GM12878 (cell line): ENCODE results near the gene CDH4. TPM values are rescaled to one million over a fixed set of nuclear protein-coding genes. Genes with fewer than 3 reads are reported as not detected.

ENCODE experiments used
- ATAC-seq: fragments of 200-7000 bp; cut with Tn5 transposase; 3 replicates; pipeline ENCODE4 v1.9.1; 2020; ENCODE audit warnings: mild to moderate bottlenecking, moderate library complexity
- BruUV-seq: library from RNA; stranded (reverse); fragments of 400-500 nt; replicated peaks from 2 replicates; lab custom pipeline; 2021; lab: Mats Ljungman, UMichigan
- CTCF ChIA-PET: fragments of 300-600 bp; sonication (Branson Sonifier 250); formaldehyde crosslinking; extraction: SDS; loops from one replicate; lab custom pipeline; 2021; ENCODE audit warnings: inconsistent platforms; lab: Yijun Ruan, JAX
- POLR2A ChIA-PET: fragments of 350-600 bp; formaldehyde crosslinking; extraction: SDS; loops from one replicate; lab custom pipeline; 2021; ENCODE audit warnings: inconsistent platforms; lab: Charles Lee
- RAD21 ChIA-PET: fragments of 300-600 bp; sonication (Branson Sonifier 250); formaldehyde crosslinking; loops from one replicate; lab custom pipeline; 2023; ENCODE audit warnings: antibody characterized with exemption; ENCODE audit not compliant: unreplicated experiment; lab: Charles Lee
- SMC1A ChIA-PET: fragments of 300-600 bp; sonication (Branson Sonifier 250); formaldehyde crosslinking; loops from one replicate; lab custom pipeline; 2023; ENCODE audit not compliant: unreplicated experiment, uncharacterized antibody; lab: Charles Lee
- DNase-seq: peaks from one replicate; pipeline ENCODE4 v3.0.0-alpha.2; 2011; ENCODE audit warnings: low read depth, low spot score
- FAIRE-seq: peaks from 3 replicates; lab custom pipeline; 2011; peaks lifted over from hg19 to GRCh38; lab: Jason Lieb, UNC
- H2AFZ ChIP-seq: 2 replicates; pipeline ENCODE4 v1.6.0; 2011; ENCODE audit warnings: low read depth, low read length, control low read depth; ENCODE audit not compliant: control insufficient read depth
- H3K27ac ChIP-seq: 2 replicates; pipeline ENCODE4 v1.5.1; 2011; ENCODE audit warnings: control low read depth; ENCODE audit not compliant: control insufficient read depth, insufficient read depth
- H3K27me3 ChIP-seq, 2 experiments: replicated peaks in 1 of 2; 2 replicates each; pipeline versions ENCODE4 v1.6.0 to v1.6.1; 2011; ENCODE audit warnings: low read length in 1 of 2; ENCODE audit not compliant: control insufficient read depth in 2 of 2, insufficient read depth in 2 of 2
- H3K36me3 ChIP-seq, 2 experiments: 2 replicates each; pipeline ENCODE4 v1.5.1; 2011; ENCODE audit warnings: low read length in 1 of 2; ENCODE audit not compliant: control insufficient read depth in 2 of 2, insufficient read depth in 2 of 2
- H3K4me1 ChIP-seq: 2 replicates; pipeline ENCODE4 v1.6.1; 2011; ENCODE audit warnings: mild to moderate bottlenecking, low read length, moderate library complexity, mixed read lengths; ENCODE audit not compliant: control insufficient read depth, insufficient read depth
- H3K4me2 ChIP-seq: 2 replicates; pipeline ENCODE4 v1.6.0; 2011; ENCODE audit warnings: control low read depth; ENCODE audit not compliant: control insufficient read depth, insufficient read depth
- H3K4me3 ChIP-seq: fragments of 200-600 bp; sonication (generic); 2 replicates; pipeline ENCODE4 v1.5.1; 2016
- H3K79me2 ChIP-seq: 2 replicates; pipeline ENCODE4 v1.6.0; 2011; ENCODE audit warnings: low read length; ENCODE audit not compliant: control insufficient read depth, insufficient read depth
- H3K9ac ChIP-seq: 2 replicates; pipeline ENCODE4 v1.8.0; 2011; ENCODE audit warnings: low read length, control low read depth, mixed read lengths; ENCODE audit not compliant: control insufficient read depth, insufficient read depth
- H3K9me3 ChIP-seq: replicated peaks from 3 replicates; pipeline ENCODE4 v1.5.1; 2011; ENCODE audit warnings: mild to moderate bottlenecking, low read length; ENCODE audit not compliant: control insufficient read depth, insufficient read depth
- H4K20me1 ChIP-seq: 2 replicates; pipeline ENCODE4 v1.6.0; 2011; ENCODE audit not compliant: control insufficient read depth, insufficient read depth
- BHLHE40 ChIP-seq, 2 experiments: fragments of 450-650 bp in 1 of 2; IDR thresholded peaks; 2 replicates each; pipeline ENCODE4 v1.6.1; 2011 to 2017; ENCODE audit warnings: low read depth in 2 of 2, borderline replicate concordance in 1 of 2, improper control_type of control experiment in 1 of 2, low read length in 1 of 2, mild to moderate bottlenecking in 1 of 2
- ESRRA ChIP-seq: IDR thresholded peaks from 2 replicates; pipeline ENCODE4 v1.6.1; 2012; ENCODE audit warnings: mild to moderate bottlenecking, low read length, improper control_type of control experiment
- GABPA ChIP-seq: IDR thresholded peaks from 2 replicates; pipeline ENCODE4 v1.6.1; 2014; ENCODE audit warnings: antibody characterized with exemption, low read depth, mild to moderate bottlenecking, inconsistent platforms
- HDGF ChIP-seq: fragments of 450-650 bp; IDR thresholded peaks from 2 replicates; pipeline ENCODE4 v1.6.1; 2016; ENCODE audit warnings: antibody characterized with exemption
- MTA3 ChIP-seq: IDR thresholded peaks from 2 replicates; pipeline ENCODE4 v1.6.1; 2012; ENCODE audit warnings: low read length, inconsistent platforms, borderline replicate concordance
- MYB ChIP-seq: fragments of 150-350 bp; IDR thresholded peaks from 2 replicates; pipeline ENCODE4 v1.6.1; 2014; ENCODE audit warnings: mild to moderate bottlenecking, low read depth, low read length, borderline replicate concordance
- SIX5 ChIP-seq: IDR thresholded peaks from 2 replicates; pipeline ENCODE4 v1.6.1; 2011; ENCODE audit warnings: mild to moderate bottlenecking, low read depth, low read length, moderate library complexity; ENCODE audit not compliant: severe bottlenecking
- SMAD1 ChIP-seq: fragments of 450-650 bp; IDR thresholded peaks from 2 replicates; pipeline ENCODE4 v1.6.1; 2018; ENCODE audit warnings: mild to moderate bottlenecking, low read depth; ENCODE audit not compliant: partially characterized antibody
- TCF7 ChIP-seq: IDR thresholded peaks from 2 replicates; pipeline ENCODE4 v1.6.1; 2014; ENCODE audit warnings: antibody characterized with exemption, borderline replicate concordance
- YY1 ChIP-seq: IDR thresholded peaks from 2 replicates; pipeline ENCODE4 v1.6.1; 2011; ENCODE audit warnings: low read depth, mild to moderate bottlenecking, low read length
- WGBS: methylation state at CpG from one replicate; pipeline ENCODE4 v1.1.6; 2016; ENCODE audit warnings: low lambda C conversion rate; ENCODE audit not compliant: insufficient replicate concordance, insufficient coverage; ENCODE audit errors: missing lambda C conversion rate; 5-methylcytosine and 5-hydroxymethylcytosine counted together
- in situ Hi-C: fragments of 300-500 bp; cut with MboI; formaldehyde crosslinking; loops from 9 replicates; pipeline ENCODE4 v1.14.3; 2018; ENCODE audit warnings: mixed read lengths
- intact Hi-C: fragments of 100-400 bp; cut with micrococcal nuclease; formaldehyde crosslinking; loops from one replicate; pipeline ENCODE4 v1.14.2; 2022; ENCODE audit not compliant: unreplicated experiment
- polyA plus RNA-seq, 11 experiments: library from polyadenylated mRNA; depleted of rRNA in 4 of 11; unstranded in 6 of 11; stranded (reverse) in 5 of 11; fragments of >200 nt; fragmentation: Nextera tagmentation in 4 of 11; fragmentation: Illumina TruSeq in 1 of 11; extraction: Ambion mirVana in 4 of 11; extraction: Trizol in 1 of 11; gene quantifications; 1 replicate in 1 of 11; 2 replicates in 10 of 11; pipeline versions ENCODE4 v1.2.1 to v1.2.3, GENCODE V29; 2011 to 2016; ENCODE audit warnings: inconsistent platforms in 2 of 11, missing spikeins in 2 of 11, low read depth in 1 of 11
- total RNA-seq, 4 experiments: library from RNA; depleted of rRNA in 3 of 4; stranded (reverse); fragments of >200 nt in 3 of 4; fragmentation: Illumina TruSeq in 1 of 4; extraction: Trizol in 1 of 4; gene quantifications; 2 replicates each; pipeline versions ENCODE4 v1.2.1 to v1.2.3, GENCODE V29; 2013 to 2021
- TF ChIP-seq, protein P1 (sequence below): fragments of 450-650 bp; IDR thresholded peaks from 2 replicates; pipeline ENCODE4 v1.6.1; 2018; ENCODE audit warnings: mild to moderate bottlenecking, low read depth, moderate library complexity; ENCODE audit not compliant: partially characterized antibody
- TF ChIP-seq, protein P2 (sequence below): fragments of 450-650 bp; IDR thresholded peaks from 2 replicates; pipeline ENCODE4 v1.6.1; 2018; ENCODE audit warnings: borderline replicate concordance, mild to moderate bottlenecking; ENCODE audit not compliant: partially characterized antibody
- TF ChIP-seq, protein P3 (sequence below): IDR thresholded peaks from 2 replicates; pipeline ENCODE4 v1.6.1; 2012; ENCODE audit warnings: low read depth, low read length, improper control_type of control experiment
- TF ChIP-seq, protein P4 (sequence below): IDR thresholded peaks from 2 replicates; pipeline ENCODE4 v1.6.1; 2012; ENCODE audit warnings: mild to moderate bottlenecking, low read depth, low read length

Gene CDH4
- total and polyA plus RNA-seq, 10 of the 15 experiments (the other 5 are each of a cell fraction or from before 2014, with no cell fraction given): not detected

DNA sequence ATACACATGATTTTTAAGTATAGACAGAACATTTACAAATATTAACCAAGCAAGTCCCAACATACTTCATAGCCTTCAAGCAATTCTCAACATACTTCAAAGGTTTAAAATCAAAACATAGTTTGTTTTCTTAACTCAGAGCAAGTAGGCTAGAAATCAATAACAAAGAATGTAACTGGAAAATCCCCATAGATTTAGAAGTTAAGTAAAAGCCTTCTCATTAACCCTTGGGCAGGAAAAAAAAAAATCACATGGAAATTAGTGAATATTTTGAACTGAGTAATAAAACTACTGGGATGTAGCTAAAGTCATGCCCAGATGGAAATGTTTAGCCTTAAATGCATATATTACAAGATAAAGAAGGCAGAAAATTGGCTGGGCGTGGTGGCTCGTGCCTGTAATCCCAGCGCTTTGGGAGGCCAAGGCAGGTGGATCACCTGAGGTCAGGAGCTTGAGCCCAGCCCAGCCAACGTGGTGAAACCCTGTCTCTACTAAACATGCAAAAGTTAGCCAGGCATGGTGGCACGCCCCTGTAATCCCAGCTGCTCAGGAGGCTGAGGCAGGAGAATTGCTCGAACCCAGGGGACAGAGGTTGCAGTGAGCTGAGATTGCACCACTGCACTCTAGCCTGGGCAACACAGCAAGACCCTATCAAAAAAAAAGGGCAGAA lies 497.5 kb downstream of the CDH4 start:
- no TSS peak for BruUV-seq
- SMC1A ChIA-PET: no interaction called here
- Histone ChIP-seq H3K4me1 (no peaks in the 10 kb centered on the region), H3K4me3 (no peak overlapping the region), H3K9ac (no peak overlapping the region), H3K4me2 (no peak overlapping the region), H3K79me2 (no peaks in the 10 kb centered on the region), H3K36me3 (no peaks in the 10 kb centered on the region), H2AFZ (no peak overlapping the region), H3K9me3 (no peaks in the 10 kb centered on the region; the same call in 2 of the 3 replicates), H3K27me3 (no peaks in the 10 kb centered on the region), H3K27ac (no peak overlapping the region), H4K20me1 (no peaks in the 10 kb centered on the region)
- WGBS: 14% methylated on average over 6 of the region's 6 CpGs
- no peak for DNase-seq
- in situ Hi-C loops (no loop called here), intact Hi-C loops (no loop called here)
- RAD21 ChIA-PET: no interaction called here
- POLR2A ChIA-PET: no interaction called here
- ATAC-seq: no peak
- no peak for FAIRE-seq
- CTCF ChIA-PET: no interaction called here
- TF ChIP-seq HDGF: no peak
- TF ChIP-seq SMAD1: no peak
- no peak for TF ChIP-seq YY1
- TF ChIP-seq MYB: no peak
- TF ChIP-seq BHLHE40 (IDR thresholded peaks at IDR 0.05; ENCODE audit: borderline replicate concordance in 1 of 2, low read depth in 2 of 2, low read length in 1 of 2): no peak
- TF ChIP-seq, protein P1, sequence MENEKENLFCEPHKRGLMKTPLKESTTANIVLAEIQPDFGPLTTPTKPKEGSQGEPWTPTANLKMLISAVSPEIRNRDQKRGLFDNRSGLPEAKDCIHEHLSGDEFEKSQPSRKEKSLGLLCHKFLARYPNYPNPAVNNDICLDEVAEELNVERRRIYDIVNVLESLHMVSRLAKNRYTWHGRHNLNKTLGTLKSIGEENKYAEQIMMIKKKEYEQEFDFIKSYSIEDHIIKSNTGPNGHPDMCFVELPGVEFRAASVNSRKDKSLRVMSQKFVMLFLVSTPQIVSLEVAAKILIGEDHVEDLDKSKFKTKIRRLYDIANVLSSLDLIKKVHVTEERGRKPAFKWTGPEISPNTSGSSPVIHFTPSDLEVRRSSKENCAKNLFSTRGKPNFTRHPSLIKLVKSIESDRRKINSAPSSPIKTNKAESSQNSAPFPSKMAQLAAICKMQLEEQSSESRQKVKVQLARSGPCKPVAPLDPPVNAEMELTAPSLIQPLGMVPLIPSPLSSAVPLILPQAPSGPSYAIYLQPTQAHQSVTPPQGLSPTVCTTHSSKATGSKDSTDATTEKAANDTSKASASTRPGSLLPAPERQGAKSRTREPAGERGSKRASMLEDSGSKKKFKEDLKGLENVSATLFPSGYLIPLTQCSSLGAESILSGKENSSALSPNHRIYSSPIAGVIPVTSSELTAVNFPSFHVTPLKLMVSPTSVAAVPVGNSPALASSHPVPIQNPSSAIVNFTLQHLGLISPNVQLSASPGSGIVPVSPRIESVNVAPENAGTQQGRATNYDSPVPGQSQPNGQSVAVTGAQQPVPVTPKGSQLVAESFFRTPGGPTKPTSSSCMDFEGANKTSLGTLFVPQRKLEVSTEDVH: no peak
- TF ChIP-seq, protein P2, sequence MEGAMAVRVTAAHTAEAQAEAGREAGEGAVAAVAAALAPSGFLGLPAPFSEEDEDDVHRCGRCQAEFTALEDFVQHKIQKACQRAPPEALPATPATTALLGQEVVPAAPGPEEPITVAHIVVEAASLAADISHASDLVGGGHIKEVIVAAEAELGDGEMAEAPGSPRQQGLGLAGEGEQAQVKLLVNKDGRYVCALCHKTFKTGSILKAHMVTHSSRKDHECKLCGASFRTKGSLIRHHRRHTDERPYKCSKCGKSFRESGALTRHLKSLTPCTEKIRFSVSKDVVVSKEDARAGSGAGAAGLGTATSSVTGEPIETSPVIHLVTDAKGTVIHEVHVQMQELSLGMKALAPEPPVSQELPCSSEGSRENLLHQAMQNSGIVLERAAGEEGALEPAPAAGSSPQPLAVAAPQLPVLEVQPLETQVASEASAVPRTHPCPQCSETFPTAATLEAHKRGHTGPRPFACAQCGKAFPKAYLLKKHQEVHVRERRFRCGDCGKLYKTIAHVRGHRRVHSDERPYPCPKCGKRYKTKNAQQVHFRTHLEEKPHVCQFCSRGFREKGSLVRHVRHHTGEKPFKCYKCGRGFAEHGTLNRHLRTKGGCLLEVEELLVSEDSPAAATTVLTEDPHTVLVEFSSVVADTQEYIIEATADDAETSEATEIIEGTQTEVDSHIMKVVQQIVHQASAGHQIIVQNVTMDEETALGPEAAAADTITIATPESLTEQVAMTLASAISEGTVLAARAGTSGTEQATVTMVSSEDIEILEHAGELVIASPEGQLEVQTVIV: no peak
- TF ChIP-seq, protein P3, sequence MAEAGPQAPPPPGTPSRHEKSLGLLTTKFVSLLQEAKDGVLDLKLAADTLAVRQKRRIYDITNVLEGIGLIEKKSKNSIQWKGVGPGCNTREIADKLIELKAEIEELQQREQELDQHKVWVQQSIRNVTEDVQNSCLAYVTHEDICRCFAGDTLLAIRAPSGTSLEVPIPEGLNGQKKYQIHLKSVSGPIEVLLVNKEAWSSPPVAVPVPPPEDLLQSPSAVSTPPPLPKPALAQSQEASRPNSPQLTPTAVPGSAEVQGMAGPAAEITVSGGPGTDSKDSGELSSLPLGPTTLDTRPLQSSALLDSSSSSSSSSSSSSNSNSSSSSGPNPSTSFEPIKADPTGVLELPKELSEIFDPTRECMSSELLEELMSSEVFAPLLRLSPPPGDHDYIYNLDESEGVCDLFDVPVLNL: no peak
- no peak for TF ChIP-seq MTA3
- TF ChIP-seq SIX5: no peak
- TF ChIP-seq, protein P4, sequence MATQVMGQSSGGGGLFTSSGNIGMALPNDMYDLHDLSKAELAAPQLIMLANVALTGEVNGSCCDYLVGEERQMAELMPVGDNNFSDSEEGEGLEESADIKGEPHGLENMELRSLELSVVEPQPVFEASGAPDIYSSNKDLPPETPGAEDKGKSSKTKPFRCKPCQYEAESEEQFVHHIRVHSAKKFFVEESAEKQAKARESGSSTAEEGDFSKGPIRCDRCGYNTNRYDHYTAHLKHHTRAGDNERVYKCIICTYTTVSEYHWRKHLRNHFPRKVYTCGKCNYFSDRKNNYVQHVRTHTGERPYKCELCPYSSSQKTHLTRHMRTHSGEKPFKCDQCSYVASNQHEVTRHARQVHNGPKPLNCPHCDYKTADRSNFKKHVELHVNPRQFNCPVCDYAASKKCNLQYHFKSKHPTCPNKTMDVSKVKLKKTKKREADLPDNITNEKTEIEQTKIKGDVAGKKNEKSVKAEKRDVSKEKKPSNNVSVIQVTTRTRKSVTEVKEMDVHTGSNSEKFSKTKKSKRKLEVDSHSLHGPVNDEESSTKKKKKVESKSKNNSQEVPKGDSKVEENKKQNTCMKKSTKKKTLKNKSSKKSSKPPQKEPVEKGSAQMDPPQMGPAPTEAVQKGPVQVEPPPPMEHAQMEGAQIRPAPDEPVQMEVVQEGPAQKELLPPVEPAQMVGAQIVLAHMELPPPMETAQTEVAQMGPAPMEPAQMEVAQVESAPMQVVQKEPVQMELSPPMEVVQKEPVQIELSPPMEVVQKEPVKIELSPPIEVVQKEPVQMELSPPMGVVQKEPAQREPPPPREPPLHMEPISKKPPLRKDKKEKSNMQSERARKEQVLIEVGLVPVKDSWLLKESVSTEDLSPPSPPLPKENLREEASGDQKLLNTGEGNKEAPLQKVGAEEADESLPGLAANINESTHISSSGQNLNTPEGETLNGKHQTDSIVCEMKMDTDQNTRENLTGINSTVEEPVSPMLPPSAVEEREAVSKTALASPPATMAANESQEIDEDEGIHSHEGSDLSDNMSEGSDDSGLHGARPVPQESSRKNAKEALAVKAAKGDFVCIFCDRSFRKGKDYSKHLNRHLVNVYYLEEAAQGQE: no peak
- no peak for TF ChIP-seq TCF7
- no peak for TF ChIP-seq ESRRA
- TF ChIP-seq GABPA: no peak
